Suprapubic skin (tissue), 4 donors: ENCODE measurements around the gene HSD11B2. TPM values are rescaled to one million over a fixed set of nuclear protein-coding genes. Genes with fewer than 3 reads are reported as not detected.
"Not testable (repeated sequence)": the region's sequence is repeated elsewhere in the genome, so short reads cannot be mapped to it uniquely, and the experiment has no call there.

Source experiments
- DNase-seq, 2 donors: peaks; one replicate each; pipeline ENCODE4 v3.0.0-alpha.2; 2019; ENCODE audit warnings: low spot score in 2 of 2
- H3K27ac ChIP-seq: fragments of 200-600 bp; sonication (generic); one replicate; pipeline ENCODE4 v1.5.1; 2019
- H3K27me3 ChIP-seq: fragments of 200-600 bp; sonication (generic); one replicate; pipeline ENCODE4 v1.5.1; 2019
- H3K36me3 ChIP-seq: fragments of 200-600 bp; sonication (generic); one replicate; pipeline ENCODE4 v1.5.1; 2019
- H3K4me1 ChIP-seq: fragments of 200-600 bp; sonication (generic); one replicate; pipeline ENCODE4 v1.5.1; 2019
- H3K4me3 ChIP-seq: fragments of 200-600 bp; sonication (generic); one replicate; pipeline ENCODE4 v1.5.1; 2019; ENCODE audit warnings: mild to moderate bottlenecking
- H3K9me3 ChIP-seq: fragments of 200-600 bp; sonication (generic); one replicate; pipeline ENCODE4 v1.5.1; 2019
- CTCF ChIP-seq, 2 donors: fragments of 200-600 bp in 1 of 2; fragments of 450-650 bp in 1 of 2; sonication (generic) in 1 of 2; IDR thresholded peaks; one replicate each; pipeline ENCODE4 v1.5.1; 2016 to 2019; ENCODE audit warnings: antibody characterized with exemption in 2 of 2, mild to moderate bottlenecking in 1 of 2, moderate library complexity in 1 of 2
- EP300 ChIP-seq: sonication (generic); formaldehyde crosslinking; IDR thresholded peaks from one replicate; pipeline ENCODE4 v1.6.1; 2017; ENCODE audit warnings: antibody characterized with exemption
- POLR2A ChIP-seq, 2 donors: fragments of 450-650 bp; IDR thresholded peaks; one replicate each; pipeline ENCODE4 v1.6.1; 2017; ENCODE audit warnings: antibody characterized with exemption in 2 of 2, mild to moderate bottlenecking in 2 of 2, moderate library complexity in 2 of 2
- POLR2AphosphoS5 ChIP-seq, 3 donors: sonication (generic); formaldehyde crosslinking; IDR thresholded peaks; one replicate each; pipeline ENCODE4 v1.6.1; 2017; ENCODE audit warnings: antibody characterized with exemption in 3 of 3
- WGBS: methylation state at CpG from one replicate; pipeline ENCODE4 v1.1.5; 2018; 5-methylcytosine and 5-hydroxymethylcytosine counted together
- total RNA-seq, 4 donors: library from RNA; depleted of rRNA; stranded (reverse); fragments of >200 nt; gene quantifications; one replicate each; pipeline ENCODE4 v1.1.0, GENCODE V29; 2016

The HSD11B2 gene
- total RNA-seq, 4 donors from 2014 or later: 45.6 to 164 (median 69.1) TPM

GRCh38 chr16:67413978-67414911 lies 16.7 kb upstream of the HSD11B2 start:
- no peak for DNase-seq

GRCh38 chr16:67415421-67415820 lies 15.5 kb upstream of the HSD11B2 start:
- Histone ChIP-seq H3K4me1 (peaks cover 41% of the 10 kb centered on the region), H3K4me3 (peak overlapping the region; percentile 77), H3K27ac (peak overlapping the region; percentile 82)
- H3K27me3 ChIP-seq, DNase-seq, H3K9me3 ChIP-seq, H3K36me3 ChIP-seq: not testable (repeated sequence)
- WGBS: 82% methylated on average over 19 of the region's 19 CpGs

More at GRCh38 chr16:67413978-67414911, 16.7 kb upstream of the HSD11B2 start:
- H3K9me3 ChIP-seq: no peaks in the 10 kb centered on the region
- 48% methylated on average over 6 of the region's 6 CpGs for WGBS
- peak overlapping the region; percentile 82 for H3K27ac ChIP-seq
- no peak overlapping the region for H3K4me3 ChIP-seq
- no peaks in the 10 kb centered on the region for H3K27me3 ChIP-seq
- TF ChIP-seq POLR2AphosphoS5 (IDR thresholded peaks at IDR 0.05): no peak
- no peak for TF ChIP-seq POLR2A (IDR thresholded peaks at IDR 0.05)
- no peak for TF ChIP-seq CTCF (IDR thresholded peaks at IDR 0.05)
- peaks cover 49% of the 10 kb centered on the region for H3K4me1 ChIP-seq
- no peaks in the 10 kb centered on the region for H3K36me3 ChIP-seq

- 1% methylated on average over 41 of the region's 73 CpGs for WGBS
- Histone ChIP-seq H3K27me3 (no peaks in the 10 kb centered on the region), H3K9me3 (no peaks in the 10 kb centered on the region), H3K36me3 (no peaks in the 10 kb centered on the region), H3K4me3 (peak within 1 kb of the TSS; percentile 77), H3K4me1 (peaks cover 41% of the 10 kb centered on the region), H3K27ac (peak within 1 kb of the TSS; percentile 82)
- peak in 1 of 2 donors; percentile 79 for DNase-seq
- TF ChIP-seq EP300: no peak
- TF ChIP-seq POLR2AphosphoS5 (IDR thresholded peaks at IDR 0.05): peak in 1 of 3 donors; percentile 85
- TF ChIP-seq POLR2A (IDR thresholded peaks at IDR 0.05): peak in 1 of 2 donors; percentile 45
- TF ChIP-seq CTCF (IDR thresholded peaks at IDR 0.05): peak; percentile 10 to 46
Measured at GRCh38 chr16:67415872-67416793, 14.8 kb upstream of the HSD11B2 start, which contains the start of gene ZDHHC1. ZDHHC1 (minus strand) TSS chr16:67416477; CDS start chr16:67407775, 8,702 bp downstream.

- WGBS: 75% methylated on average over 2 of the region's 2 CpGs
- Histone ChIP-seq H3K9me3 (no peaks in the 10 kb centered on the region), H3K27me3 (no peaks in the 10 kb centered on the region), H3K4me1 (peaks cover 41% of the 10 kb centered on the region), H3K27ac (no peak overlapping the region), H3K4me3 (no peak overlapping the region), H3K36me3 (no peaks in the 10 kb centered on the region)
- no peak for TF ChIP-seq EP300
- no peak for TF ChIP-seq CTCF (IDR thresholded peaks at IDR 0.05)
- no peak for TF ChIP-seq POLR2AphosphoS5 (IDR thresholded peaks at IDR 0.05)
- no peak for TF ChIP-seq POLR2A (IDR thresholded peaks at IDR 0.05)
- DNase-seq: no peak
Measured at GRCh38 chr16:67417333-67418061, 13.4 kb upstream of the HSD11B2 start.

- DNase-seq: no peak
- no peaks in the 10 kb centered on the region for H3K27me3 ChIP-seq
- 91% methylated on average over 3 of the region's 3 CpGs for WGBS
- no peaks in the 10 kb centered on the region for H3K36me3 ChIP-seq
- H3K4me3 ChIP-seq: no peak overlapping the region
- H3K27ac ChIP-seq: no peak overlapping the region
- peaks cover 37% of the 10 kb centered on the region for H3K4me1 ChIP-seq
- no peak for TF ChIP-seq POLR2AphosphoS5 (IDR thresholded peaks at IDR 0.05)
- TF ChIP-seq POLR2A (IDR thresholded peaks at IDR 0.05): no peak
- no peak for TF ChIP-seq EP300
- no peak for TF ChIP-seq CTCF (IDR thresholded peaks at IDR 0.05)
- no peaks in the 10 kb centered on the region for H3K9me3 ChIP-seq
Measured at GRCh38 chr16:67419502-67419901, 11.4 kb upstream of the HSD11B2 start.
